Smooth muscle cell (in vitro differentiated cells): ENCODE measurements around the gene GAS2L1. TPM values are rescaled to one million over a fixed set of nuclear protein-coding genes. Genes with fewer than 3 reads are reported as not detected.

Experiments used
- DNase-seq: peaks from one replicate; lab custom pipeline; 2025; ENCODE audit not compliant: unreplicated experiment; lab: John Stamatoyannopoulos, UW
- H2AFZ ChIP-seq: fragments of 200-600 bp; sonication (generic); 2 replicates; pipeline ENCODE4 v1.6.0; 2016; ENCODE audit warnings: antibody characterized with exemption, low read depth, mild to moderate bottlenecking
- H3F3A ChIP-seq: fragments of 200-600 bp; sonication (generic); 2 replicates; pipeline ENCODE4 v1.6.0; 2017; ENCODE audit warnings: antibody characterized with exemption, low read depth
- H3K27ac ChIP-seq: fragments of 200-600 bp; sonication (generic); 2 replicates; pipeline ENCODE4 v1.5.1; 2016; ENCODE audit warnings: low read depth, mild to moderate bottlenecking
- H3K27me3 ChIP-seq: fragments of 200-600 bp; sonication (generic); 2 replicates; pipeline ENCODE4 v1.6.1; 2016; ENCODE audit warnings: low read depth, mild to moderate bottlenecking
- H3K36me3 ChIP-seq: fragments of 200-600 bp; sonication (generic); 2 replicates; pipeline ENCODE4 v1.5.1; 2016; ENCODE audit warnings: low read depth
- H3K4me1 ChIP-seq: fragments of 200-600 bp; sonication (generic); 2 replicates; pipeline ENCODE4 v1.5.1; 2016; ENCODE audit warnings: low read depth
- H3K4me2 ChIP-seq: fragments of 200-600 bp; sonication (generic); 2 replicates; pipeline ENCODE4 v1.6.0; 2016; ENCODE audit warnings: mild to moderate bottlenecking
- H3K4me3 ChIP-seq: fragments of 200-600 bp; sonication (generic); 2 replicates; pipeline ENCODE4 v1.5.1; 2016; ENCODE audit warnings: mild to moderate bottlenecking
- H3K79me2 ChIP-seq: fragments of 200-600 bp; sonication (generic); 2 replicates; pipeline ENCODE4 v1.6.0; 2016; ENCODE audit warnings: low read depth, mild to moderate bottlenecking
- H3K9ac ChIP-seq: fragments of 200-600 bp; sonication (generic); 2 replicates; pipeline ENCODE4 v1.6.0; 2016; ENCODE audit warnings: low read depth
- H3K9me3 ChIP-seq: fragments of 200-600 bp; sonication (generic); replicated peaks from 2 replicates; pipeline ENCODE4 v1.5.1; 2016; ENCODE audit warnings: low read depth
- H4K20me1 ChIP-seq: fragments of 200-600 bp; sonication (generic); 2 replicates; pipeline ENCODE4 v1.6.0; 2016; ENCODE audit warnings: low read depth
- CTCF ChIP-seq: fragments of 200-600 bp; sonication (generic); IDR thresholded peaks from 2 replicates; pipeline ENCODE4 v1.5.1; 2017; ENCODE audit warnings: borderline replicate concordance, mild to moderate bottlenecking, antibody characterized with exemption; ENCODE audit not compliant: insufficient read depth, poor library complexity, severe bottlenecking
- WGBS: methylation state at CpG from one replicate; pipeline ENCODE4 v1.1.7; 2016; ENCODE audit warnings: low lambda C conversion rate; 5-methylcytosine and 5-hydroxymethylcytosine counted together
- polyA plus RNA-seq: library from polyadenylated mRNA; unstranded; fragments of >200 nt; fragmentation: Nextera tagmentation; extraction: Ambion mirVana; gene quantifications from 2 replicates; pipeline ENCODE4 v1.2.1, GENCODE V29; 2016
- total RNA-seq: library from RNA; depleted of rRNA; stranded (reverse); fragments of >200 nt; gene quantifications from 2 replicates; pipeline ENCODE4 v1.2.3, GENCODE V29; 2014

GAS2L1 gene
- total and polyA plus RNA-seq, 2 experiments from 2014 or later: 7.8 to 31.7 TPM

GRCh38 chr22:29292379-29292778 is 14.1 kb upstream of the GAS2L1 start:
- Histone ChIP-seq H3K4me2 (no peak overlapping the region), H3K79me2 (peaks cover 55% of the 10 kb centered on the region), H3K27me3 (no peaks in the 10 kb centered on the region), H3K9me3 (no peaks in the 10 kb centered on the region), H3K4me1 (no peaks in the 10 kb centered on the region), H3K4me3 (no peak overlapping the region), H4K20me1 (peaks cover 100% of the 10 kb centered on the region), H3K9ac (no peak overlapping the region), H3K36me3 (peaks cover 57% of the 10 kb centered on the region), H3K27ac (no peak overlapping the region), H3F3A (peaks cover 54% of the 10 kb centered on the region), H2AFZ (no peak overlapping the region)
- no peak for DNase-seq
- no peak for TF ChIP-seq CTCF

DNA sequence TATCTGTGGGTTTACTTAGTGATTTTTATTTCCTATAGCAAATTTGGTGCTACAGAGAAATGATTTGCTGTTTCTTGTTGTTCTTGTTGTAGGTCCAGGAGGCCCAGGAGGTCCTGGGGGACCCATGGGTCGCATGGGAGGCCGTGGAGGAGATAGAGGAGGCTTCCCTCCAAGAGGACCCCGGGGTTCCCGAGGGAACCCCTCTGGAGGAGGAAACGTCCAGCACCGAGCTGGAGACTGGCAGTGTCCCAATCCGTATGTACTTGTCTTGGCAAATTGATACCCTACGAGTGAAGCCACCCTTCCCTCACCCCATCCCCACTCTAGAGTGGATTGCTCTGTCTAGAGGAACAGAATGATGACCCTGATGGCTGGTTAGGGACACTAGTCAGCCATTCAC is 7.8 kb upstream of the GAS2L1 start:
- WGBS: 96% methylated on average over 8 of the region's 8 CpGs
- H4K20me1 ChIP-seq: peaks cover 79% of the 10 kb centered on the region
- peaks cover 62% of the 10 kb centered on the region for H3F3A ChIP-seq
- no peak overlapping the region for H3K4me2 ChIP-seq
- H2AFZ ChIP-seq: no peak overlapping the region
- peaks cover 30% of the 10 kb centered on the region for H3K36me3 ChIP-seq
- H3K79me2 ChIP-seq: peaks cover 5% of the 10 kb centered on the region
- H3K4me3 ChIP-seq: no peak overlapping the region
- H3K27ac ChIP-seq: no peak overlapping the region
- H3K9ac ChIP-seq: no peak overlapping the region
- no peak for TF ChIP-seq CTCF
- DNase-seq: no peak
- no peaks in the 10 kb centered on the region for H3K4me1 ChIP-seq
- no peaks in the 10 kb centered on the region for H3K9me3 ChIP-seq
- no peaks in the 10 kb centered on the region for H3K27me3 ChIP-seq

DNA sequence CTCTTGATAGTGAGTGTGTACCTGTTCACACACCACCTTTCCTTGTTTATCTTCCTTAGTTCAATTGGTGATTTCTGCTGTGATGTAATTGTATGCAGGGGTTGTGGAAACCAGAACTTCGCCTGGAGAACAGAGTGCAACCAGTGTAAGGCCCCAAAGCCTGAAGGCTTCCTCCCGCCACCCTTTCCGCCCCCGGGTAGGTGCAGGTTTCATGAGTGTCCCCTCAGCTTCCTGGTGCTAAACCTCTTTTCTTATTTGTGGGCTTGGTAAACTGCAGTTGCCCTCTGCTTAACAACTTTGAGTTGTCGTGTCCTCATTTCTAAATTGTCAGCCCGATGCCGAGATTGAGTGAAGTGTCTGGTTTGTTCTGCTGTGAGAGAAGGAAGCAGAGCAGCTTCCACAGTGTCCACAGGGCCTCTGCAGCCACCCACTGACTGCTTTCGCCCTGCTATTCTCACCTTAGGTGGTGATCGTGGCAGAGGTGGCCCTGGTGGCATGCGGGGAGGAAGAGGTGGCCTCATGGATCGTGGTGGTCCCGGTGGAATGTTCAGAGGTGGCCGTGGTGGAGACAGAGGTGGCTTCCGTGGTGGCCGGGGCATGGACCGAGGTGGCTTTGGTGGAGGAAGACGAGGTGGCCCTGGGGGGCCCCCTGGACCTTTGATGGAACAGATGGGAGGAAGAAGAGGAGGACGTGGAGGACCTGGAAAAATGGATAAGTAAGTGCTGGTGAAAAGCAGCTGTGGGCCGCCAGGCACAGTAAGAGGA is 7.1 kb upstream of the GAS2L1 start:
- Histone ChIP-seq H3K27ac (no peak overlapping the region), H3K4me3 (no peak overlapping the region), H3K4me2 (no peak overlapping the region), H3K9me3 (no peaks in the 10 kb centered on the region), H4K20me1 (peaks cover 72% of the 10 kb centered on the region), H2AFZ (no peak overlapping the region), H3K27me3 (no peaks in the 10 kb centered on the region), H3K9ac (no peak overlapping the region), H3K36me3 (peaks cover 25% of the 10 kb centered on the region), H3K79me2 (no peaks in the 10 kb centered on the region), H3K4me1 (no peaks in the 10 kb centered on the region), H3F3A (peaks cover 57% of the 10 kb centered on the region)
- no peak for TF ChIP-seq CTCF
- DNase-seq: no peak
- WGBS: 97% methylated on average over 19 of the region's 19 CpGs

DNA sequence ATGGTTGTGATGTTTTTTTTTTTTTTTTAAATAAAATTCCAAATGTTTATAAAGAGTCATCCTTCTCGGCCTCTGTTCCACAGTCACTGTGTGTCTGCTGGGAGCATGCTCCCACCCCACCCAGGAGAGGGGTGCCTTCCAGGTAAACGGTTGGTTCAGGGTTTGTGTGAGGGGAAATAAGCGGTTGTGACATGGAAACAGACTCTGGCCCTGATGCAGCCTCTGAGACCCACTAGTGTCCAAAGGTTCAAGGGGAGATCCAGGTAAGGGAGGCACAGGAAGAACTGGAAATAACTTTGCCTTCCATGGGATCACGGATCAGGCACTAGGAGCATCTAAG is 6.0 kb upstream of the GAS2L1 start:
- H2AFZ ChIP-seq: no peak overlapping the region
- H3K27me3 ChIP-seq: no peaks in the 10 kb centered on the region
- H4K20me1 ChIP-seq: peaks cover 61% of the 10 kb centered on the region
- no peaks in the 10 kb centered on the region for H3K9me3 ChIP-seq
- DNase-seq: no peak
- H3K4me2 ChIP-seq: no peak overlapping the region
- H3K4me3 ChIP-seq: no peak overlapping the region
- 91% methylated on average over 4 of the region's 4 CpGs for WGBS
- no peak overlapping the region for H3K9ac ChIP-seq
- peaks cover 53% of the 10 kb centered on the region for H3F3A ChIP-seq
- no peaks in the 10 kb centered on the region for H3K79me2 ChIP-seq
- no peak for TF ChIP-seq CTCF
- H3K27ac ChIP-seq: no peak overlapping the region
- H3K4me1 ChIP-seq: no peaks in the 10 kb centered on the region
- H3K36me3 ChIP-seq: peaks cover 18% of the 10 kb centered on the region
